Measurements from ENCODE around the gene RARS1.

GRCh38 chr5:168451565-168451964 lies 34.7 kb upstream of the RARS1 start:
- no peak for TF ChIP-seq NRF1 (IDR thresholded peaks at IDR 0.05; ENCODE audit: low read depth, low read length)
- no peak for TF ChIP-seq EZH2 (IDR thresholded peaks at IDR 0.05; ENCODE audit: low read depth, low read length, severe bottlenecking)
- TF ChIP-seq POLR2A (IDR thresholded peaks at IDR 0.05; ENCODE audit: control extremely low read depth in 1 of 2, low read depth in 2 of 2, low read length in 2 of 2) = no peak
- TF ChIP-seq, protein P1, sequence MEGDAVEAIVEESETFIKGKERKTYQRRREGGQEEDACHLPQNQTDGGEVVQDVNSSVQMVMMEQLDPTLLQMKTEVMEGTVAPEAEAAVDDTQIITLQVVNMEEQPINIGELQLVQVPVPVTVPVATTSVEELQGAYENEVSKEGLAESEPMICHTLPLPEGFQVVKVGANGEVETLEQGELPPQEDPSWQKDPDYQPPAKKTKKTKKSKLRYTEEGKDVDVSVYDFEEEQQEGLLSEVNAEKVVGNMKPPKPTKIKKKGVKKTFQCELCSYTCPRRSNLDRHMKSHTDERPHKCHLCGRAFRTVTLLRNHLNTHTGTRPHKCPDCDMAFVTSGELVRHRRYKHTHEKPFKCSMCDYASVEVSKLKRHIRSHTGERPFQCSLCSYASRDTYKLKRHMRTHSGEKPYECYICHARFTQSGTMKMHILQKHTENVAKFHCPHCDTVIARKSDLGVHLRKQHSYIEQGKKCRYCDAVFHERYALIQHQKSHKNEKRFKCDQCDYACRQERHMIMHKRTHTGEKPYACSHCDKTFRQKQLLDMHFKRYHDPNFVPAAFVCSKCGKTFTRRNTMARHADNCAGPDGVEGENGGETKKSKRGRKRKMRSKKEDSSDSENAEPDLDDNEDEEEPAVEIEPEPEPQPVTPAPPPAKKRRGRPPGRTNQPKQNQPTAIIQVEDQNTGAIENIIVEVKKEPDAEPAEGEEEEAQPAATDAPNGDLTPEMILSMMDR (IDR thresholded peaks at IDR 0.05; ENCODE audit: control extremely low read depth in 1 of 3, insufficient read depth in 1 of 3, low read depth in 1 of 3, low read length in 3 of 3) = no peak
- TF ChIP-seq E2F6 (IDR thresholded peaks at IDR 0.05) = no peak
- TF ChIP-seq USF2 (IDR thresholded peaks at IDR 0.05; ENCODE audit: low read length) = no peak
- no peak for TF ChIP-seq TEAD4 (IDR thresholded peaks at IDR 0.05; ENCODE audit: low read depth, low read length)
- TF ChIP-seq JUN (IDR thresholded peaks at IDR 0.05; ENCODE audit: low read depth, low read length) = no peak
- no peak for TF ChIP-seq KDM4A (IDR thresholded peaks at IDR 0.05; ENCODE audit: low read depth, low read length, severe bottlenecking)
- no peak for TF ChIP-seq CREB1 (IDR thresholded peaks at IDR 0.05)
- no peak for TF ChIP-seq TAF1 (IDR thresholded peaks at IDR 0.05; ENCODE audit: low read depth, low read length)
- TF ChIP-seq EP300 (IDR thresholded peaks at IDR 0.05; ENCODE audit: borderline replicate concordance in 1 of 2, low read depth in 2 of 2, low read length in 2 of 2) = no peak
- no peak for TF ChIP-seq GTF2F1 (IDR thresholded peaks at IDR 0.05; ENCODE audit: borderline replicate concordance, low read depth, low read length)
- TF ChIP-seq SP2 (IDR thresholded peaks at IDR 0.05; ENCODE audit: low read length) = no peak
